Karpas-422 (cell line): Measurements from ENCODE around the gene POU3F1. TPM values are rescaled to one million over a fixed set of nuclear protein-coding genes. Genes with fewer than 3 reads are reported as not detected.
A peak's percentile ranks its signal among the peaks of the same experiment; 100 is the strongest.

Source experiments
- DNase-seq: peaks from one replicate; pipeline ENCODE4 v3.0.0-alpha.2; 2015
- H2AFZ ChIP-seq: fragments of 200-600 bp; sonication (generic); 2 replicates; pipeline ENCODE4 v1.6.1; 2014; ENCODE audit warnings: antibody characterized with exemption, low read length, mixed read lengths
- H3K27ac ChIP-seq: fragments of 200-600 bp; sonication (generic); 2 replicates; pipeline ENCODE4 v1.5.1; 2014; ENCODE audit warnings: mild to moderate bottlenecking, low read length, moderate library complexity
- H3K27me3 ChIP-seq: fragments of 200-600 bp; sonication (generic); 2 replicates; pipeline ENCODE4 v1.6.1; 2014; ENCODE audit warnings: low read length, mixed read lengths
- H3K36me3 ChIP-seq: fragments of 200-600 bp; sonication (generic); 2 replicates; pipeline ENCODE4 v1.6.1; 2014; ENCODE audit warnings: low read length, mixed read lengths; ENCODE audit not compliant: insufficient read depth
- H3K4me1 ChIP-seq: fragments of 200-600 bp; sonication (generic); 2 replicates; pipeline ENCODE4 v1.6.1; 2014; ENCODE audit warnings: mild to moderate bottlenecking, low read length, mixed read lengths
- H3K4me2 ChIP-seq: fragments of 200-600 bp; sonication (generic); 2 replicates; pipeline ENCODE4 v1.6.1; 2014; ENCODE audit warnings: low read length, low read depth, mild to moderate bottlenecking; ENCODE audit not compliant: poor library complexity, severe bottlenecking
- H3K4me3 ChIP-seq: fragments of 200-600 bp; sonication (generic); 2 replicates; pipeline ENCODE4 v1.5.1; 2014; ENCODE audit warnings: mild to moderate bottlenecking, antibody characterized with exemption, low read length, mixed read lengths
- H3K79me2 ChIP-seq: fragments of 200-600 bp; sonication (generic); 2 replicates; pipeline ENCODE4 v1.6.1; 2014; ENCODE audit warnings: mild to moderate bottlenecking, low read length, mixed read lengths
- H3K9ac ChIP-seq: fragments of 200-600 bp; sonication (generic); 2 replicates; pipeline ENCODE4 v1.6.0; 2014; ENCODE audit warnings: low read length
- H3K9me2 ChIP-seq: fragments of 200-600 bp; sonication (generic), shearing (Covaris generic); replicated peaks from 2 replicates; pipeline ENCODE4 v1.6.0; 2014; ENCODE audit warnings: mild to moderate bottlenecking, low read length, moderate library complexity; ENCODE audit not compliant: insufficient read depth
- H3K9me3 ChIP-seq: fragments of 300-700, 200-600 bp; sonication (generic); 2 replicates; pipeline ENCODE4 v1.6.1; 2014; ENCODE audit warnings: low read length, mixed read lengths
- H4K20me1 ChIP-seq: fragments of 200-600 bp; sonication (generic); 2 replicates; pipeline ENCODE4 v1.6.1; 2014; ENCODE audit warnings: mild to moderate bottlenecking, antibody characterized with exemption, low read length, low read depth; ENCODE audit not compliant: insufficient read depth
- total RNA-seq: library from RNA; depleted of rRNA; stranded (reverse); fragments of >200 nt; shearing (Covaris generic); gene quantifications from 2 replicates; pipeline ENCODE4 v1.2.3, GENCODE V29; 2014; ENCODE audit warnings: low replicate concordance

POU3F1 gene
- total RNA-seq, 1 experiment from 2014 or later = not detected

DNA sequence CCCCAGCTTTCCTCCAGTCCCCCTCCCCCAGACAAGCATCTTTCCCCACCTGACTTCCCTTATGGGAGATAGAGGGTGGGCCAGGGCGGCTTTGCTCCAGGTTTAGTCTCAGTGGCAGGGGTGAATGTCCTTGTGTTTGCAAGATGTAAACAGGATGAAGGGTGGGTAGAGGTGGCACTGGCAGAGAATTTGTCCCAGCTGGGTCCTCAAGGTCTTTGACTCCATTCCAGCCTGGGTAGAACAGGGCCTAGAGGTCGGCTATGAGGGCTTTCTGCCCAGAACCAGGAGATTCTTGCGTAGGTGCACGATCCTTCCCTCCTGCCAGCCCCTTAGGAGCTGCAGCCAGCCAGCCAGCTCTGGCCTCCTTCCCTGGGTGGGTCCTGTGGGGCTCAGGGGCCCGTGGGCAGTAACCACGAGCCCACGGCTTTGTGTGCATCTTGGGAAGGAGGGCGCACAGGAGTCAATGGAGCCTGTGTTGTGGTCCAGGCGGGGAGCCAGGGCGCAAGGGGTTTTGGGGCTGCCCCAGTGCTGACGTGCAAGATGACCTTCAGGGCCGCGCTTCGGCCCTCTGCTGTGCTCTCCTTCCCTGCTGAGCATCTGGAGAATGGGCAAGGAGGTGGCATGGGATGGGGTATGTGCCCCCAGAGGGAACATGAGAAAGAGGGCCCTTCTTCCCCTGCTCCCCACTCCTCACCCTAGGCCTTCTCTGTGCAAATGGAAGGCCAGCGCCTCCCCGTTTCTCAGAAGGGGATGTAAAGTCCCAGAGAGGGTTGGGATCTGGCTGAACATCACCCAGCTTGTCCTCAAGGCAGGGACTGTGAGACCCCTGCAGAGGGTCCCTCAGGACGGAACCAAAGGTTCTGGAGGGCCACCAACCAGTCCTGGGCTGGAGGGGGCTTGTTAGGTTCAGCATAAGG, 15.7 kb downstream of the POU3F1 start:
- H2AFZ ChIP-seq = no peak overlapping the region
- H3K36me3 ChIP-seq = no peaks in the 10 kb centered on the region
- H3K27me3 ChIP-seq = no peaks in the 10 kb centered on the region
- no peak for DNase-seq
- H3K9me3 ChIP-seq = no peaks in the 10 kb centered on the region
- no peak overlapping the region for H3K9ac ChIP-seq
- no peak overlapping the region for H3K4me3 ChIP-seq
- H4K20me1 ChIP-seq = 0 out of 2 replicates have a peak, but pooled peaks cover 12% of the 10 kb centered on the region
- no peak overlapping the region for H3K4me2 ChIP-seq
- no peaks in the 10 kb centered on the region for H3K79me2 ChIP-seq
- peaks cover 11% of the 10 kb centered on the region for H3K4me1 ChIP-seq
- H3K9me2 ChIP-seq = no peaks in the 10 kb centered on the region
- no peak overlapping the region for H3K27ac ChIP-seq

DNA sequence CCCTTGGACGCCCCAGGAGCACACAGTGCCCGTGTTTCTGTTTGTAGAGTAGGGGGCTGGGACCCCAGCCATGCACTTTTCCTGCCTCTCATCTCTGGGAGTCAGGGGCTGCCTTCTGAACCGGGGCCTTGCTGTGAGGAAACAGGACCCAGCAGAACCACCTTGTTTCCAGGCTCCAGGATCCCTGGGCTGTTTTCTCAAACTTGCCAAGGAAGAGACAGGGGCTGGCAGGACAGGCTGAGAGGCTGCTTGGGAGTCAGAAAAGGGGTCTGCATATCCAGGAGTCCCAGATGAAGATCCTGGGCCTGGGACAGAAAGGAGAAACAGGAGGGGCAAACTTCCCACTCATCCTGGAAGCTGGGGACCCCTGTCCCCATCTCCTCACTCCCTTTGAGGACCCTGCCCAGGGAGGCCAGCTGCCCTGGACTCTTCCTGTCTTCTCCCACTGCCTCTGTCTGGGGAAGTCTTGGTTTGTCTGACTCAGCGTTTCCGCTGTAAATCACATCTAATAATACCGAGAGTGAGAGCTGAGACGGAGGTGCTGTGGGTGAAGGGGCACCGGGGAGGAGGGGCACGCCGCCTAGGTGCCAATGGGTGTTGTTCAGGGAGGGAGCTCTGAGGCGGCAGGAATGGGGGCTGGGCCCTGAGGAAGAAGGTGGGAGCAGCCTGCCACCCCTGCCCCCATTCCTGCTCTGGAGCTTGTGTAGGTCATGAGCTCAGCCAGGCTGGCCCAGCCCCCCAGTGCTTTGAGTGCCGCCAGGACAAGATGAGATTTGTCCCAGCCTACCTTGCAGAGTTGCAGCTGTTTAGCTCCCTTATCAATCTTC, 16.7 kb downstream of the POU3F1 start:
- no peaks in the 10 kb centered on the region for H3K27me3 ChIP-seq
- H3K4me2 ChIP-seq = no peak overlapping the region
- H3K36me3 ChIP-seq = peaks cover 2% of the 10 kb centered on the region
- H3K9me3 ChIP-seq = no peaks in the 10 kb centered on the region
- no peaks in the 10 kb centered on the region for H3K79me2 ChIP-seq
- H3K27ac ChIP-seq = no peak overlapping the region
- 0 out of 2 replicates have a peak, but pooled peaks cover 12% of the 10 kb centered on the region for H4K20me1 ChIP-seq
- no peak overlapping the region for H2AFZ ChIP-seq
- H3K4me1 ChIP-seq = peaks cover 11% of the 10 kb centered on the region
- peak; percentile 57 for DNase-seq
- H3K9me2 ChIP-seq = no peaks in the 10 kb centered on the region
- H3K9ac ChIP-seq = no peak overlapping the region
- H3K4me3 ChIP-seq = no peak overlapping the region

DNA sequence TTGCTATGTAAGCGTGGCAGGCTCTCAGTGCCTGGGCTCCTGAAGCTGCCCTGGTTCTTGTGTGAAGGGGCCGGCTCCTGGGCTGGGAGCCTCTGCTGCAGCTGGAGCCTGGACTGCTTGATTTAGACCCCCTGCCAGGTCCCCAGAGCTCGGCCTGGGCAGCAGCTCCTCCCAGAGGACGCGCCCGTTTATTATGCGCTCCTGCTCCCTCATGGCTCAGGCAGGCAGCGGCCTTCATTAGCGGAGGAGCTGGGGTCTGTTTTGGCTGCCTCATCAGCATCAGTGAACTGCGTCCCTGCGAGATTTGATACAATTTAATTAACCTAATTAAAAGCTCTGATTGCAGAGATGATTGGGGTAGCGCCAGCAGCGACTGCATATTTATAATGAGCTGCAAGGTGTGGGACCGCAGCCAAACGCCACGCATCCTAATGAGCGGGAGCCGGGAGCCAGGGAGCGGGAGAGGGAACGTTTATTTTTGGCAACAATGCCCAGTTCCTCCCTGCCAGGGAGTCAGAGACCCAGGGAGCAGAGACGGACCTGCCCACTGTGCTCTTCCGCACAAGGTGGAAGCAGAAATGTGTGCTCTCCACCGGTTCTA, 17.4 kb downstream of the POU3F1 start:
- no peak overlapping the region for H2AFZ ChIP-seq
- H3K9ac ChIP-seq = no peak overlapping the region
- H3K4me1 ChIP-seq = peaks cover 11% of the 10 kb centered on the region

DNA sequence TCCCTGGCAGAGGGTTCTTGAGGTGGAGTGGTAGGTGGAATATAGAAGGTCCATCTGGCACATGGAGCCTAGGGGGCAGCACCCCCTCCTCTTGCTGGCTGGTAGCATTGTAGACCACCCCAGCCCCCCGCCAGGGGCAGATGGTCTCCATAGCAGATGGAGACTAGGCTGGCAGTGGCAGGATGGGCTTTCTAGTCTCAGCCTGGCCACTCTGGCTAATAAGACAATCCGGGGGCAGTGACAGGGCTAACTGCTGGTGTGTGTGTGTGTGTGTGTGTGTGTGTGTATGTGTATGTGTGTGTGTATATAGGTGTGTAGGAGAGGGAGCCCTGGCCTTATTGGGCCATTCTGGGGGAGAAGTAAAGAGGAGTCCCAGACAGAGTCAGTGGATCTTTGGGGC, 17.9 kb downstream of the POU3F1 start:
- peaks cover 5% of the 10 kb centered on the region for H3K36me3 ChIP-seq
- no peak overlapping the region for H3K4me2 ChIP-seq
- no peak overlapping the region for H3K4me3 ChIP-seq
- H3K9me3 ChIP-seq = no peaks in the 10 kb centered on the region
- H4K20me1 ChIP-seq = 0 out of 2 replicates have a peak, but pooled peaks cover 12% of the 10 kb centered on the region
- no peak for DNase-seq
- no peaks in the 10 kb centered on the region for H3K27me3 ChIP-seq
- no peak overlapping the region for H3K9ac ChIP-seq
- no peak overlapping the region for H2AFZ ChIP-seq
- no peaks in the 10 kb centered on the region for H3K9me2 ChIP-seq
- H3K27ac ChIP-seq = no peak overlapping the region
- peaks cover 11% of the 10 kb centered on the region for H3K4me1 ChIP-seq
- no peaks in the 10 kb centered on the region for H3K79me2 ChIP-seq

More for the DNA sequence above, 17.4 kb downstream of the POU3F1 start:
- Histone ChIP-seq H3K79me2 (no peaks in the 10 kb centered on the region), H3K4me3 (no peak overlapping the region), H3K27me3 (no peaks in the 10 kb centered on the region), H4K20me1 (0 out of 2 replicates have a peak, but pooled peaks cover 12% of the 10 kb centered on the region), H3K9me3 (no peaks in the 10 kb centered on the region), H3K27ac (no peak overlapping the region), H3K4me2 (no peak overlapping the region), H3K36me3 (peaks cover 5% of the 10 kb centered on the region), H3K9me2 (no peaks in the 10 kb centered on the region)
- DNase-seq = no peak

DNA sequence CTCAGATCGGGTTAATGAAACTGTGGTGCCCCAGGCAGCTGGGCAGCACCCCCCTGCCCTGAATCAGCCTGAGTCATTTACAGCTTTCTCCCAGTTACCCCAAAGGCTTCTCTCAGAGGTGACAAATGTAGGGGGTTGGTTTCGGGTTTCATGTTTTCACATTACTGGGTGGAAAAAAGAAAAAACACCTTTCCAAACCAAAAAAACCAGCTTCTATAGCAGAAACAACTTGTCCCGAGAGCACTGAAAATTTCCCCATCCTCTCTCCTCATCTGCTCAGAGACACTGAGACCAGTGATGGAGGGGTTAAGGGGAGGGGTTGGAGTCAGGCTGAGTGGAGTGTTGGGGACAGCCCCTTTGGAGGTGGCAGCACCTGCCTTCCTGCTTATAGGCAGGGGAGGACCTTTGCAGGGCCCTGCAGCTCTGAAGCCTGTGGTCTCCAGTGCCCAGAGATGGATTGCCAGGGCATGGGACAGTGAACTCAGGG, 18.4 kb downstream of the POU3F1 start:
- Histone ChIP-seq H3K4me2 (no peak overlapping the region), H3K79me2 (no peaks in the 10 kb centered on the region), H3K27ac (no peak overlapping the region), H3K4me1 (peaks cover 11% of the 10 kb centered on the region), H3K36me3 (peaks cover 10% of the 10 kb centered on the region), H3K4me3 (no peak overlapping the region), H3K9me2 (no peaks in the 10 kb centered on the region), H2AFZ (no peak overlapping the region), H3K9me3 (no peaks in the 10 kb centered on the region), H3K27me3 (no peaks in the 10 kb centered on the region), H3K9ac (no peak overlapping the region), H4K20me1 (0 out of 2 replicates have a peak, but pooled peaks cover 12% of the 10 kb centered on the region)
- no peak for DNase-seq

DNA sequence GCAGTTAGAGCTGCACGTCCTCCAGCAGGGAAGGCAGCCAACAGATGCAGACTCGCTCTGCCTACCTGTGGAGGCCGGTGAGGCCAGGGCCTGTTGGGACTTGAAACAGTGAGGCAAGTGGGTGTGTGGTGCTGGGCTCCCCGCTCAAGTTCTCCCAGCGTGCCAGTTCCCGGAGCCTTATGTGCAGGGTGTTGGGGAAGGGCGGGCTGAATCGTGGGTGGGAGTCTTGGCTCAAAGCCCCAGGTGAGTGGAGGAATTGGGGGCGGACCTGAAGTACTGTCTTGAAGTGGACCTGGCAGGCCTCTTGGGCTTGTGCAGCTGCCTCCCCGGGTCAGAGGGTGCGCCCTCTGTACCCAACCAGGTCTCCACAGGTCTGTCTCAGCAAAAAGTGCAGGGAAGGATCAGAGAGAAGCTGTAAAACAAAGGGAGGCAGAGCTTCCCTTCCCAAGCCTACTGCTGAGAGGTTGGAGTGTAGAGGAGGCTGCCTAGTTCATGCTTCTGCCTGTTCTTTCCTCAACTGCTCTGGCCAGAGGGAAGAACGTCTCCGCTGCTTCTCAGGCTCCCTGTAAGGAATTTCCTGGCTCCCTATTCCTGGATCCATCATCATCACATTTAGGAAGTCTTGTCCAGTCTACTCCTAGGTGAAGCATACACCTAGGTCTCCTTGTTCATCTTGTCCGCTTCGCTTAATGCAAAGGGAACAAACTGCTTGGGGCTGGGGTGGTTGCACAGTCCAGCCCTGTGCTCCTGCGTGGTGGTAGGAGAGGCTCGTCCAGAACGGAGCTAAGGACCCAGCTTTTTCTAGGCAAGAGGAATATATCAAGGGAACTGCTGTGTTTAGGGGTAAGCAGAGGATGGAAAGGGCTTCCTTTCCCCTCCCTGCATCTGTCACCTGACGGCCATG, 19.1 kb downstream of the POU3F1 start:
- peaks cover 11% of the 10 kb centered on the region for H3K4me1 ChIP-seq

DNA sequence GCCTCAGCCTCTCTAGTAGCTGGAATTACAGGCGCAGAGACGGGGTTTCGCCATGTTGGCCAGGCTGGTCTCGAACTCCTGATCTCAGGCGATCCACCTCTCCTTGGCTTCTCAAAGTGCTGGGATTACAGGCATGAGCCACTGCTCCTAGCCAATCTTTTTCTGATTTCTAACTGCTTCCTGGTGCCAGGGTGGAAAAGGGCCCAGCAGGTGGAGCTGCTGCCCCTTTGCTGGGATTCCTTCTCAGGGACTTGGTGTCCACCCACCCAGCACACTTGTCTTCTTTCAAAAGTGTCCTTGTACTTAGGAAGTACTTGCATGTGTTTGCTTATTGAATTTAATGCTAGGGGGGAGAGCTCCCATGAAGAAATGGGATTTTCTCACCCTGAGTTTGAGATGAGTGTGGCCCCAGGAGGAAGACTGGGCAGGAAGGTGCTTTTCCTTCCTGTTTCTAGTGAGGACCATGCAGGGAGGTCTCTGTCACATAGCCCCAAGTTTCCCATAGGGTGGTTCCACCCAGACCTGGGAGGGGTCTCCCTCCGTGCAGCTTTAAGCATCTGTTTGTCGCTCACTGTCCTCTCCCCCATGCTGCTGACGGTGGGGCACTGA, 19.9 kb downstream of the POU3F1 start:
- Histone ChIP-seq H3K9me2 (no peaks in the 10 kb centered on the region), H3K36me3 (peaks cover 17% of the 10 kb centered on the region), H4K20me1 (0 out of 2 replicates have a peak, but pooled peaks cover 12% of the 10 kb centered on the region), H2AFZ (no peak overlapping the region), H3K9ac (no peak overlapping the region), H3K4me1 (peaks cover 11% of the 10 kb centered on the region), H3K4me2 (no peak overlapping the region), H3K79me2 (no peaks in the 10 kb centered on the region), H3K27me3 (no peaks in the 10 kb centered on the region), H3K4me3 (no peak overlapping the region), H3K27ac (no peak overlapping the region), H3K9me3 (no peaks in the 10 kb centered on the region)
- no peak for DNase-seq

More for the DNA sequence above, 19.1 kb downstream of the POU3F1 start:
- Histone ChIP-seq H3K9me2 (no peaks in the 10 kb centered on the region), H3K4me2 (no peak overlapping the region), H3K79me2 (no peaks in the 10 kb centered on the region), H3K27ac (no peak overlapping the region), H4K20me1 (0 out of 2 replicates have a peak, but pooled peaks cover 12% of the 10 kb centered on the region), H3K9me3 (no peaks in the 10 kb centered on the region), H3K36me3 (peaks cover 17% of the 10 kb centered on the region), H3K27me3 (no peaks in the 10 kb centered on the region), H2AFZ (no peak overlapping the region), H3K4me3 (no peak overlapping the region), H3K9ac (no peak overlapping the region)
- no peak for DNase-seq
